Keratinocyte (primary cell): Measurements from ENCODE around the gene CUTA.
A peak's percentile ranks its signal among the peaks of the same experiment; 100 is the strongest.

ENCODE experiments used
- CTCF ChIP-seq, 3 experiments: IDR thresholded peaks in 1 of 3; conservative IDR thresholded peaks in 1 of 3; optimal IDR thresholded peaks in 1 of 3; 2 replicates in 2 of 3; 3 replicates in 1 of 3; pipeline versions ENCODE3 to v1.5.1; 2011; ENCODE audit warnings: low read length in 3 of 3, mild to moderate bottlenecking in 3 of 3, moderate library complexity in 2 of 3, control low read depth in 1 of 3, inconsistent platforms in 1 of 3; ENCODE audit not compliant: insufficient read depth in 2 of 3; ENCODE audit errors: extremely low read depth in 1 of 3
- EZH2 ChIP-seq: IDR thresholded peaks from one replicate; pipeline ENCODE4 v1.6.1; 2012; ENCODE audit warnings: inconsistent platforms, mild to moderate bottlenecking, low read length, moderate library complexity

GRCh38 chr6:33424855-33425667, 7.2 kb upstream of the CUTA start:
- TF ChIP-seq CTCF (optimal IDR thresholded peaks at IDR 0.05 in 1 of 3, IDR thresholded peaks at IDR 0.05 in 1 of 3, conservative IDR thresholded peaks at IDR 0.05 in 1 of 3; ENCODE audit: extremely low read depth in 1 of 3, insufficient read depth in 2 of 3, low read length in 3 of 3) (peak in 1 of 3 experiments; percentile 0), EZH2 (no peak)
